Ishikawa (cell line): ENCODE results near the gene STAT6.

Experiments
- CEBPB ChIP-seq: IDR thresholded peaks from 2 replicates; pipeline ENCODE4 v1.6.1; 2012
- CREB1 ChIP-seq: IDR thresholded peaks from 2 replicates; pipeline ENCODE4 v1.6.1; 2012; ENCODE audit warnings: low read depth
- EGR1 ChIP-seq: IDR thresholded peaks from 2 replicates; pipeline ENCODE4 v1.6.1; 2012
- EP300 ChIP-seq: IDR thresholded peaks from 2 replicates; pipeline ENCODE4 v1.6.1; 2012; ENCODE audit warnings: borderline replicate concordance
- FOXM1 ChIP-seq: IDR thresholded peaks from 2 replicates; pipeline ENCODE4 v1.6.1; 2012; ENCODE audit warnings: low read depth, borderline replicate concordance
- MAX ChIP-seq: IDR thresholded peaks from 2 replicates; pipeline ENCODE4 v1.6.1; 2012
- NFIC ChIP-seq: IDR thresholded peaks from 2 replicates; pipeline ENCODE4 v1.6.1; 2012
- RAD21 ChIP-seq: IDR thresholded peaks from 2 replicates; pipeline ENCODE4 v1.6.1; 2012; ENCODE audit warnings: low read depth
- REST ChIP-seq: IDR thresholded peaks from 2 replicates; pipeline ENCODE4 v1.6.1; 2012; ENCODE audit warnings: low read depth, mild to moderate bottlenecking
- TAF1 ChIP-seq: IDR thresholded peaks from 2 replicates; pipeline ENCODE4 v1.6.1; 2012; ENCODE audit warnings: low read depth, mild to moderate bottlenecking
- TCF12 ChIP-seq: IDR thresholded peaks from 2 replicates; pipeline ENCODE4 v1.6.1; 2012; ENCODE audit warnings: low read depth
- TEAD4 ChIP-seq: IDR thresholded peaks from 2 replicates; pipeline ENCODE4 v1.6.1; 2012
- YY1 ChIP-seq: IDR thresholded peaks from 2 replicates; pipeline ENCODE4 v1.6.1; 2012; ENCODE audit warnings: low read depth
- ZBTB7A ChIP-seq: IDR thresholded peaks from 2 replicates; pipeline ENCODE4 v1.6.1; 2012; ENCODE audit warnings: low read depth
- TF ChIP-seq, protein P1 (sequence below): IDR thresholded peaks from 2 replicates; pipeline ENCODE4 v1.6.1; 2012

STAT6 gene

GRCh38 chr12:57106021-57106708 is 5.0 kb downstream of the STAT6 start:
- TF ChIP-seq RAD21: no peak
- TF ChIP-seq TCF12: no peak
- no peak for TF ChIP-seq YY1
- TF ChIP-seq EP300: no peak
- no peak for TF ChIP-seq CEBPB
- TF ChIP-seq, protein P1, sequence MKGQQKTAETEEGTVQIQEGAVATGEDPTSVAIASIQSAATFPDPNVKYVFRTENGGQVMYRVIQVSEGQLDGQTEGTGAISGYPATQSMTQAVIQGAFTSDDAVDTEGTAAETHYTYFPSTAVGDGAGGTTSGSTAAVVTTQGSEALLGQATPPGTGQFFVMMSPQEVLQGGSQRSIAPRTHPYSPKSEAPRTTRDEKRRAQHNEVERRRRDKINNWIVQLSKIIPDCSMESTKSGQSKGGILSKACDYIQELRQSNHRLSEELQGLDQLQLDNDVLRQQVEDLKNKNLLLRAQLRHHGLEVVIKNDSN: no peak
- TF ChIP-seq EGR1: no peak
- no peak for TF ChIP-seq FOXM1
- TF ChIP-seq TAF1: no peak
- TF ChIP-seq NFIC: no peak
- TF ChIP-seq TEAD4: no peak
- no peak for TF ChIP-seq CREB1
- TF ChIP-seq MAX: no peak
- TF ChIP-seq ZBTB7A: no peak
- TF ChIP-seq REST: no peak

GRCh38 chr12:57105011-57105753 is 6.0 kb downstream of the STAT6 start:
- TF ChIP-seq TAF1: no peak
- TF ChIP-seq FOXM1: no peak
- no peak for TF ChIP-seq MAX
- TF ChIP-seq YY1: no peak
- TF ChIP-seq, protein P1: no peak
- TF ChIP-seq REST: no peak
- TF ChIP-seq TCF12: no peak
- TF ChIP-seq EP300: no peak
- no peak for TF ChIP-seq CREB1
- no peak for TF ChIP-seq ZBTB7A
- TF ChIP-seq NFIC: no peak

- TF ChIP-seq, protein P1: no peak
- TF ChIP-seq EP300: no peak
These were observed 6.8 kb downstream of the STAT6 start for GRCh38 chr12:57104292-57104910.

DNA sequence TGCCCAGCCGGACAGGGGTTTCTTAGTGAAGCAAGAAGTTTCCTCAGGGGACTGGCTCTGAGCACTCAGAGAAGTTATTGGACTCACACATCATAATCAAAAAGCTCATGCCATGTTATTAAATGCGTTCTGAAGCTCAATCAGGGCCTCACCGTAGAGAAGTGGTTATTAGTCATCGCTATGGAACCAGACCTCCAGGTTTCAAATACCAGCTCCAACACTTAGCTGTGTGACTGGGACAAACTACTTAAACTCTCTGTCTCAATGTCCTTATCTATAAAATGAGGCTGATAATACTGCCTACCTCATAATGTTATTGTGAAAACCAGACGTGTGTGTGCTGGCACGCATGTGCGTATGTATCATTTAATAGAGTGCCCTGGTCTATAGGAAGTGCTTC is 7.3 kb downstream of the STAT6 start:
- no peak for TF ChIP-seq NFIC
- no peak for TF ChIP-seq CEBPB
- TF ChIP-seq CREB1: no peak
- TF ChIP-seq, protein P1: no peak
- TF ChIP-seq TAF1: no peak
- TF ChIP-seq RAD21: no peak
- no peak for TF ChIP-seq TEAD4
- no peak for TF ChIP-seq FOXM1
- TF ChIP-seq EGR1: no peak
